K562 (cell line): ENCODE results near the gene SERPINB3. TPM values are rescaled to one million over a fixed set of nuclear protein-coding genes. Genes with fewer than 3 reads are reported as not detected.

ENCODE experiments used
- ATAC-seq: fragments of 200-7000 bp; cut with Tn5 transposase; 3 replicates; pipeline ENCODE4 v1.9.1; 2020; ENCODE audit warnings: moderate library complexity
- BruUV-seq: library from RNA; stranded (reverse); fragments of 400-500 nt; replicated peaks from 2 replicates; lab custom pipeline; 2021; lab: Mats Ljungman, UMichigan
- CTCF ChIA-PET: fragments of 300-600 bp; formaldehyde crosslinking; extraction: SDS; loops from one replicate; lab custom pipeline; 2021; ENCODE audit warnings: low intra/inter-chr PET ratio; lab: Yijun Ruan, JAX
- POLR2A ChIA-PET: fragments of 300-600, 350-650 bp; sonication (Branson Sonifier 250); formaldehyde crosslinking; extraction: SDS; loops from one replicate; lab custom pipeline; 2021; ENCODE audit warnings: antibody characterized with exemption, inconsistent platforms; lab: Yijun Ruan, JAX
- DNase-seq, 4 experiments: peaks; one replicate each; pipeline versions ENCODE4 v3.0.0 to v3.0.0-alpha.2; 2011 to 2018; ENCODE audit warnings: low spot score in 3 of 4, mixed read lengths in 3 of 4; ENCODE audit errors: extremely low read depth in 1 of 4
- FAIRE-seq: peaks from 2 replicates; lab custom pipeline; 2011; peaks lifted over from hg19 to GRCh38; lab: Jason Lieb, UNC
- H2AFZ ChIP-seq: 2 replicates; pipeline ENCODE4 v1.6.0; 2011; ENCODE audit warnings: low read depth, low read length, control low read depth, inconsistent platforms
- H3K27ac ChIP-seq: fragments of 200-600 bp; 3 replicates; pipeline ENCODE4 v1.8.0; 2011; ENCODE audit warnings: low read depth, mild to moderate bottlenecking, control low read depth, inconsistent platforms, low read length, moderate library complexity, mixed read lengths; ENCODE audit errors: extremely low read depth
- H3K27me3 ChIP-seq, 2 experiments: fragments of 300-600 bp in 1 of 2; 2 replicates in 1 of 2; 3 replicates in 1 of 2; pipeline versions ENCODE4 v1.6.0 to v1.8.0; 2011; ENCODE audit warnings: inconsistent platforms in 2 of 2, low read length in 2 of 2, mild to moderate bottlenecking in 1 of 2, mixed read lengths in 1 of 2, moderate library complexity in 1 of 2; ENCODE audit not compliant: control insufficient read depth in 2 of 2, insufficient read depth in 2 of 2
- H3K36me3 ChIP-seq: fragments of 300-600 bp; 3 replicates; pipeline ENCODE4 v1.8.0; 2011; ENCODE audit warnings: mild to moderate bottlenecking, low read length, inconsistent platforms; ENCODE audit not compliant: control insufficient read depth, insufficient read depth
- H3K4me1 ChIP-seq, 2 experiments: fragments of 200-600 bp in 1 of 2; replicated peaks in 1 of 2; 2 replicates in 1 of 2; 3 replicates in 1 of 2; pipeline versions ENCODE4 v1.5.1 to v1.8.0; 2011; ENCODE audit warnings: inconsistent platforms in 2 of 2, low read length in 2 of 2, mild to moderate bottlenecking in 1 of 2, mixed read lengths in 1 of 2, moderate library complexity in 1 of 2; ENCODE audit not compliant: control insufficient read depth in 2 of 2, insufficient read depth in 2 of 2
- H3K4me2 ChIP-seq: 2 replicates; pipeline ENCODE4 v1.6.1; 2011; ENCODE audit warnings: low read length, control low read depth, inconsistent platforms, mixed read lengths; ENCODE audit not compliant: insufficient read depth
- H3K4me3 ChIP-seq: fragments of 200-600 bp; sonication (generic), shearing (Covaris generic); 2 replicates; pipeline ENCODE4 v1.5.1; 2016; ENCODE audit warnings: control low read depth, inconsistent platforms
- H3K79me2 ChIP-seq: fragments of 200-600 bp; 3 replicates; pipeline ENCODE4 v1.8.0; 2011; ENCODE audit warnings: low read length, inconsistent platforms; ENCODE audit not compliant: control insufficient read depth, insufficient read depth
- H3K9ac ChIP-seq, 2 experiments: 2 replicates each; pipeline versions ENCODE4 v1.6.0 to v1.6.1; 2011; ENCODE audit warnings: low read depth in 2 of 2, low read length in 2 of 2, control low read depth in 1 of 2, inconsistent platforms in 1 of 2, mild to moderate bottlenecking in 1 of 2, mixed read lengths in 1 of 2; ENCODE audit not compliant: insufficient read depth in 1 of 2
- H3K9me1 ChIP-seq: one replicate; pipeline ENCODE4 v1.6.0; 2011; ENCODE audit warnings: inconsistent platforms, mild to moderate bottlenecking, low read length, moderate library complexity; ENCODE audit not compliant: control insufficient read depth, insufficient read depth
- H3K9me3 ChIP-seq: replicated peaks from 2 replicates; pipeline ENCODE4 v1.5.1; 2011; ENCODE audit warnings: low read depth, low read length, inconsistent platforms; ENCODE audit not compliant: control insufficient read depth, insufficient read depth
- H4K20me1 ChIP-seq: replicated peaks from 2 replicates; pipeline ENCODE4 v1.6.1; 2011; ENCODE audit warnings: low read length, inconsistent platforms, mixed read lengths; ENCODE audit not compliant: control insufficient read depth, insufficient read depth
- CBX8 ChIP-seq: fragments of 200-600 bp; sonication (generic); IDR thresholded peaks from 2 replicates; pipeline ENCODE4 v1.6.1; 2012; ENCODE audit warnings: borderline replicate concordance, mixed run types, low read depth, mild to moderate bottlenecking, moderate library complexity, mixed read lengths, low read length, control low read depth, inconsistent platforms; ENCODE audit not compliant: poor library complexity, severe bottlenecking; ENCODE audit errors: extremely low read depth
- CC2D1A ChIP-seq: fragments of 450-650 bp; IDR thresholded peaks from 2 replicates; pipeline ENCODE4 v1.6.1; 2017; ENCODE audit warnings: mild to moderate bottlenecking
- CTCF ChIP-seq, 3 experiments: IDR thresholded peaks in 2 of 3; conservative IDR thresholded peaks in 1 of 3; 2 replicates each; pipeline ENCODE4 v1.5.1; 2011 to 2012; ENCODE audit warnings: low read length in 3 of 3, mild to moderate bottlenecking in 3 of 3, control low read depth in 2 of 3, improper control_type of control experiment in 1 of 3, inconsistent platforms in 1 of 3, low read depth in 1 of 3, mixed read lengths in 1 of 3, moderate library complexity in 1 of 3; ENCODE audit not compliant: insufficient read depth in 2 of 3
- CUX1 ChIP-seq: fragments of 200-800 bp; sonication (Bioruptor generic); IDR thresholded peaks from 2 replicates; pipeline ENCODE4 v1.6.1; 2016; ENCODE audit warnings: missing genetic modification characterization, missing compliant biosample characterization
- FOXA3 ChIP-seq, 2 experiments: fragments of 450-650 bp in 1 of 2; sonication (generic) in 1 of 2; formaldehyde crosslinking; IDR thresholded peaks in 1 of 2; conservative IDR thresholded peaks in 1 of 2; 2 replicates each; pipeline versions ENCODE4 v1.4.0 to v1.8.0; 2020 to 2022; ENCODE audit warnings: mild to moderate bottlenecking in 2 of 2, missing genetic modification reagents in 1 of 2
- KLF10 ChIP-seq: fragments of 250-450 bp; sonication (Bioruptor Pico); IDR thresholded peaks from 2 replicates; pipeline ENCODE4 v1.6.1; 2021; ENCODE audit warnings: matching md5 sums
- LCOR ChIP-seq: sonication (generic); formaldehyde crosslinking; IDR thresholded peaks from 2 replicates; pipeline ENCODE4 v1.8.0; 2022; ENCODE audit warnings: mild to moderate bottlenecking, missing genetic modification reagents
- SIN3A ChIP-seq, 2 experiments: fragments of 150-350 bp in 1 of 2; IDR thresholded peaks; 2 replicates each; pipeline ENCODE4 v1.6.1; 2011 to 2016; ENCODE audit warnings: borderline replicate concordance in 2 of 2, low read depth in 2 of 2, low read length in 2 of 2, mild to moderate bottlenecking in 2 of 2, moderate library complexity in 2 of 2; ENCODE audit not compliant: control insufficient read depth in 1 of 2
- SMARCA5 ChIP-seq: fragments of 450-650 bp; IDR thresholded peaks from 2 replicates; pipeline ENCODE4 v1.6.1; 2016
- SP1 ChIP-seq: sonication (generic); formaldehyde crosslinking; IDR thresholded peaks from 2 replicates; pipeline ENCODE4 v1.8.1; 2022; ENCODE audit warnings: mild to moderate bottlenecking, missing genetic modification reagents
- TEAD2 ChIP-seq: fragments of 450-650 bp; IDR thresholded peaks from 2 replicates; pipeline ENCODE4 v1.6.1; 2016; ENCODE audit warnings: missing genetic modification characterization, control low read depth, missing compliant biosample characterization
- ZBTB7A ChIP-seq: IDR thresholded peaks from 2 replicates; pipeline ENCODE4 v1.6.1; 2011; ENCODE audit warnings: low read depth, mild to moderate bottlenecking, low read length, moderate library complexity, borderline replicate concordance; ENCODE audit not compliant: control insufficient read depth
- ZNF316 ChIP-seq: fragments of 450-650 bp; IDR thresholded peaks from 2 replicates; pipeline ENCODE4 v1.6.1; 2016
- ZNF395 ChIP-seq: fragments of 200-800 bp; sonication (Bioruptor generic); IDR thresholded peaks from 2 replicates; pipeline ENCODE4 v1.6.1; 2017; ENCODE audit warnings: missing genetic modification characterization, missing compliant biosample characterization
- ZNF778 ChIP-seq: fragments of 450-650 bp; formaldehyde crosslinking; IDR thresholded peaks from 2 replicates; pipeline ENCODE4 v1.4.0; 2020; ENCODE audit warnings: mild to moderate bottlenecking, moderate library complexity
- WGBS: fragments of 100-300 bp; shearing (Covaris generic); methylation state at CpG from one replicate; pipeline ENCODE4 v1.1.6; 2016; ENCODE audit warnings: low coverage, mixed read lengths; ENCODE audit not compliant: insufficient coverage; ENCODE audit errors: missing lambda C conversion rate; 5-methylcytosine and 5-hydroxymethylcytosine counted together
- in situ Hi-C: fragments of 300-500 bp; cut with MboI; formaldehyde crosslinking; loops from 4 replicates; pipeline ENCODE4 v1.15.0; 2018; ENCODE audit warnings: inconsistent platforms, mixed read lengths
- intact Hi-C: fragments of 100-400 bp; cut with micrococcal nuclease; formaldehyde crosslinking; loops from 2 replicates; pipeline ENCODE4 v1.14.2; 2022
- polyA plus RNA-seq, 8 experiments: library from polyadenylated mRNA; depleted of rRNA in 4 of 8; stranded (reverse) in 5 of 8; unstranded in 3 of 8; fragments of >200 nt; fragmentation: Nextera tagmentation in 2 of 8; fragmentation: Illumina TruSeq in 1 of 8; extraction: Ambion mirVana in 2 of 8; extraction: Trizol in 1 of 8; gene quantifications; 2 replicates each; pipeline versions ENCODE4 v1.2.1 to v1.2.3, GENCODE V29; 2011 to 2014; ENCODE audit warnings: inconsistent platforms in 1 of 8, missing spikeins in 1 of 8
- total RNA-seq, 7 experiments: library from RNA; depleted of rRNA in 6 of 7; stranded (reverse); fragments of >200 nt in 6 of 7; fragmentation: Illumina TruSeq in 2 of 7; extraction: Trizol in 2 of 7; gene quantifications; 2 replicates each; pipeline versions ENCODE4 v1.2.1 to v1.2.3, GENCODE V29; 2011 to 2021; ENCODE audit warnings: low replicate concordance in 1 of 7

Gene SERPINB3
- total and polyA plus RNA-seq, 9 of the 15 experiments (the other 6 are each of a cell fraction or from before 2014, with no cell fraction given), result not detected

GRCh38 chr18:63689064-63689463 lies 27.4 kb upstream of the SERPINB3 start:
- WGBS, result 0% methylated on average over 2 of the region's 2 CpGs
- ChIA-PET POLR2A (no interaction called here), CTCF (interaction anchor here (0.7 kb wide), 1 partner anchor 202 kb away, joined by 3 read pairs; no protein-coding TSS in a partner anchor)
- Histone ChIP-seq H2AFZ (no peak overlapping the region), H3K4me1 (no peaks in the 10 kb centered on the region), H3K36me3 (no peaks in the 10 kb centered on the region), H3K9me1 (no peaks in the 10 kb centered on the region), H3K9me3 (no peaks in the 10 kb centered on the region), H3K27ac (no peak overlapping the region), H3K9ac (no peak overlapping the region), H3K27me3 (no peaks in the 10 kb centered on the region), H3K4me3 (no peak overlapping the region), H3K4me2 (no peak overlapping the region), H4K20me1 (no peaks in the 10 kb centered on the region), H3K79me2 (no peaks in the 10 kb centered on the region)
- no TSS peak for BruUV-seq
- DNase-seq (no peak), ATAC-seq (no peak), FAIRE-seq (no peak)
- intact Hi-C loops, result no loop called here
- in situ Hi-C loops, result no loop called here
- TF ChIP-seq CTCF (IDR thresholded peaks at IDR 0.05 in 2 of 3, conservative IDR thresholded peaks at IDR 0.05 in 1 of 3; ENCODE audit: insufficient read depth in 2 of 3, low read depth in 1 of 3, low read length in 3 of 3) (no peak), ZNF395 (CRISPR knock-in tag) (no peak), CC2D1A (no peak), ZNF316 (no peak), SMARCA5 (no peak), LCOR (CRISPR knock-in tag) (no peak), ZBTB7A (no peak), CUX1 (no peak), TEAD2 (tag) (no peak), KLF10 (CRISPR knock-in tag) (no peak), FOXA3 (CRISPR knock-in tag; conservative IDR thresholded peaks at IDR 0.05 in 1 of 2, IDR thresholded peaks at IDR 0.05 in 1 of 2) (no peak), ZNF778 (no peak), SIN3A (IDR thresholded peaks at IDR 0.05; ENCODE audit: borderline replicate concordance in 2 of 2, control insufficient read depth in 1 of 2, low read depth in 2 of 2, low read length in 2 of 2) (no peak), SP1 (CRISPR knock-in tag) (no peak), CBX8 (no peak)
